ENCODE data around the gene FANCI.

GRCh38 chr15:89328398-89329254, 84.8 kb downstream of the FANCI start:
- TF ChIP-seq POLR2A (IDR thresholded peaks at IDR 0.05) (no peak), CTCF (IDR thresholded peaks at IDR 0.05 in 4 of 5, conservative IDR thresholded peaks at IDR 0.05 in 1 of 5) (no peak)

Data from gastrocnemius medialis (tissue), 4 donors.